AG04450 (cell line): ENCODE measurements around the gene RNASEL. TPM values are rescaled to one million over a fixed set of nuclear protein-coding genes. Genes with fewer than 3 reads are reported as not detected.
A peak's percentile ranks its signal among the peaks of the same experiment; 100 is the strongest.

ENCODE experiments used
- CTCF ChIA-PET: fragments of 300-600, 350-600 bp; formaldehyde crosslinking; extraction: SDS; loops from one replicate; lab custom pipeline; 2022; ENCODE audit warnings: antibody characterized with exemption, inconsistent platforms; lab: Charles Lee
- POLR2A ChIA-PET: fragments of 350-600 bp; formaldehyde crosslinking; extraction: SDS; loops from one replicate; lab custom pipeline; 2021; ENCODE audit warnings: antibody characterized with exemption, inconsistent platforms; lab: Yijun Ruan, JAX
- DNase-seq: peaks from one replicate; pipeline ENCODE4 v3.0.0-alpha.2; 2011; ENCODE audit warnings: low read depth, low spot score
- H3K27ac ChIP-seq: one replicate; pipeline ENCODE4 v1.5.1; 2012; ENCODE audit warnings: low read depth, low read length, control low read depth
- H3K27me3 ChIP-seq: one replicate; pipeline ENCODE4 v1.6.0; 2012; ENCODE audit warnings: low read length; ENCODE audit not compliant: control insufficient read depth, insufficient read depth
- H3K4me3 ChIP-seq: 2 replicates; pipeline ENCODE4 v1.5.1; 2011; ENCODE audit warnings: mild to moderate bottlenecking, low read depth, low read length, control low read depth
- H3K9me3 ChIP-seq: 2 replicates; pipeline ENCODE4 v1.5.1; 2012; ENCODE audit warnings: low read length; ENCODE audit not compliant: control insufficient read depth, insufficient read depth
- polyA plus RNA-seq: library from polyadenylated mRNA; depleted of rRNA; stranded (reverse); fragments of >200 nt; gene quantifications from 2 replicates; pipeline ENCODE4 v1.2.3, GENCODE V29; 2011
- TF ChIP-seq, protein P1 (sequence below): IDR thresholded peaks from 2 replicates; pipeline ENCODE4 v1.5.1; 2011; ENCODE audit warnings: low read depth, low read length, control low read depth, inconsistent platforms

The RNASEL gene
- polyA plus RNA-seq, 1 experiment, result 6.2 TPM

DNA sequence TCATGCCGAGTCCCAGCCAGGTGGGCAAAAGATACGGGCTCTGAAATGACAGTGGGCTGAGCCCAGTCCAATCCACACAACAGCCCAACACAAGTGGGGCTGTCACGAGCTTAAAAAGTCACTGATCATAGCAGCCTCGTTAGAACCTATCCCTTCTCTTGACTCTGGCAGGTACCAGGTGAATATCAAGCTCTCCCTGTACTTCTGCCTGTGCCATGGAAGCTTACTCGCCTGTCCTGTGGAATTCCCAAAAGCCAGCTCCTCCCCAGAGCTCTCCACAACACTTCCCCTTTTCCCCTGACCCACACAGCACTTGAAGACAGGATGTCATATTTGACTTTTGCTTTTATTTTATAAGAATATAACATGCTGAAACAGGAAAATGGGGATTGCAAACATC lies 9.2 kb upstream of the RNASEL start:
- DNase-seq, result no peak
- POLR2A ChIA-PET, result no interaction called here
- Histone ChIP-seq H3K27ac (no peak overlapping the region), H3K4me3 (no peak overlapping the region), H3K9me3 (no peaks in the 10 kb centered on the region), H3K27me3 (peaks cover 15% of the 10 kb centered on the region)
- TF ChIP-seq, protein P1, sequence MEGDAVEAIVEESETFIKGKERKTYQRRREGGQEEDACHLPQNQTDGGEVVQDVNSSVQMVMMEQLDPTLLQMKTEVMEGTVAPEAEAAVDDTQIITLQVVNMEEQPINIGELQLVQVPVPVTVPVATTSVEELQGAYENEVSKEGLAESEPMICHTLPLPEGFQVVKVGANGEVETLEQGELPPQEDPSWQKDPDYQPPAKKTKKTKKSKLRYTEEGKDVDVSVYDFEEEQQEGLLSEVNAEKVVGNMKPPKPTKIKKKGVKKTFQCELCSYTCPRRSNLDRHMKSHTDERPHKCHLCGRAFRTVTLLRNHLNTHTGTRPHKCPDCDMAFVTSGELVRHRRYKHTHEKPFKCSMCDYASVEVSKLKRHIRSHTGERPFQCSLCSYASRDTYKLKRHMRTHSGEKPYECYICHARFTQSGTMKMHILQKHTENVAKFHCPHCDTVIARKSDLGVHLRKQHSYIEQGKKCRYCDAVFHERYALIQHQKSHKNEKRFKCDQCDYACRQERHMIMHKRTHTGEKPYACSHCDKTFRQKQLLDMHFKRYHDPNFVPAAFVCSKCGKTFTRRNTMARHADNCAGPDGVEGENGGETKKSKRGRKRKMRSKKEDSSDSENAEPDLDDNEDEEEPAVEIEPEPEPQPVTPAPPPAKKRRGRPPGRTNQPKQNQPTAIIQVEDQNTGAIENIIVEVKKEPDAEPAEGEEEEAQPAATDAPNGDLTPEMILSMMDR, result no peak
- CTCF ChIA-PET, result interaction anchor here (0.6 to 12.0 kb wide), 3 partner anchors 16 to 189 kb away, joined by 3 to 552 read pairs (median 6); partner anchors contain the start of gene NPL

DNA sequence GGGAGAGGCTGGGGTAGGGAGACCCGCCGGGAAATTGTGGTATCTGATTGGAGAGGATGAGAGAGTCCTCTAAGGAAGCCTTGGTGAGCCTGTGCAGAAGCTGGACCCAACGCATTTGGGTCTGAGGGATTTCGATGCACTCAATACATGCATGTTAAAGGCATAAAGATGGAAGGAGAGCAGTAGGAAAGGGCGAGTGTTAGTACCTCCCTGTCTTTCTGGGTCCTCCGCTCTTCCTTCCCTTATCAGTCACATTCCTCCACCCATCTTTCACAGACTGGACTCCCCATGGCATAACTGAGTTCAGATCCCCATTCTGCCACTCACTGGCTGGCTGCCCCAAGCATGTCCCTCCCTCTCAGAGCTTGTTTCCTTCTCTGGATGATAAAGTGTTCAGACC lies 7.9 kb upstream of the RNASEL start:
- no peak overlapping the region for H3K4me3 ChIP-seq
- H3K27me3 ChIP-seq, result peaks cover 12% of the 10 kb centered on the region
- no peaks in the 10 kb centered on the region for H3K9me3 ChIP-seq
- DNase-seq, result no peak
- TF ChIP-seq, protein P1, result no peak
- CTCF ChIA-PET, result interaction anchor here (0.6 to 12.0 kb wide), 3 partner anchors 9 to 190 kb away, joined by 3 to 552 read pairs (median 3); partner anchors contain the start of genes NPL and RNASEL
- no peak overlapping the region for H3K27ac ChIP-seq
- POLR2A ChIA-PET, result interaction anchor here (0.7 kb wide), 1 partner anchor 205 kb away, joined by 3 read pairs; the partner anchor contains the start of gene GLUL

DNA sequence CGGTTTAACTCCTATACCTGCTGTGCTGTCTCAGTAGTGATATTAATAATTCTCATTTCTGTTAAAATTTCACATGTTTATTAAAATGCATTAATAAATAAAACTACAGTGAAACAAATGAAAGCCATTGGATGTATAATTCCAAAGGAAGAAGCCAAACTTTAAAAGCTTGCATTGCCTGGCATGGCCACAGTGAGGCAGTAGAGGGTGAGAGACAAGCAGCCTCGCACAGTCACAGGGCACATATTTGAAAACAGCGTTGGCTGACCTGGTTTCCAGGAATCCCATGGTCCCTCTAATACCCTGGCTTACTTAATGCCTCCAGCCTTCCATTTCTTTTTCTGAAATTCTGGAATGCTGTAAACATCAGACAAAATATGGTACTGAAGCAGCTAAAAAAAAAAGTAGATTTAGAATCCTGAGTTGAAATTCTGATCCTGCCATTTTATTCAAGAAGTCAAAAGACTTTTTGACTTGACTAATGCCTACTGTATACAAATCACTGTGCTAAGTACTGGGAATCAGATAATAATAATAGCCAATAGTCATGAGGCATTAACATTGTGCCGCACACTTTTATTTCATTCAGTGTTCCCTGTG lies 6.7 kb upstream of the RNASEL start:
- CTCF ChIA-PET, result interaction anchor here (0.6 to 12.0 kb wide), 21 partner anchors 9 to 1712 kb away, joined by 3 to 552 read pairs (median 4); partner anchors contain the start of genes NPL and RGS16
- POLR2A ChIA-PET, result no interaction called here
- TF ChIP-seq, protein P1, result peak; percentile 91
- Histone ChIP-seq H3K27me3 (peaks cover 12% of the 10 kb centered on the region), H3K9me3 (no peaks in the 10 kb centered on the region), H3K4me3 (no peak overlapping the region), H3K27ac (no peak overlapping the region)
- DNase-seq, result no peak

DNA sequence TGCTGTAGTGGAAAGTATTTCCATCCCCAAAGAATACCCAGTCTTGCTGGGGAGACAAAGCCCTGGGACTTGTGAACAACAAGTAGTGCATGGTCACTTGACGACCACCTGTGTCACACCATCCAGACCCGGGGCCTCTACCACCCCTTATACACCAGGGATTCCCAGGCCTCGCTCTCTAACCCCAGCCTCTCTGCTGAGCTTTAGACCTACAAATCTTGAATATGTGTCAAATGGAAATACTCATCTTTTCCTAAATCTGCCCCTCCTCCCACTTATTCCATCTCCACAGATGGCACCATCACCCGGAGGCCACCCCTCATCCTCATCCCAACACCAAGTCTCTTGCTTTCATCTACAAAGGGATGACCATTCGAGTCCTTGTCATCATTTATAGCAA lies 875 bp upstream of the RNASEL start:
- no peak for DNase-seq
- CTCF ChIA-PET, result interaction anchor here (2.7 to 5.2 kb wide), 3 partner anchors 11 to 196 kb away, joined by 11 to 43 read pairs (median 17); no protein-coding TSS in a partner anchor
- POLR2A ChIA-PET, result no interaction called here
- peak overlapping the region; percentile 11 for H3K27ac ChIP-seq
- H3K27me3 ChIP-seq, result peaks cover 10% of the 10 kb centered on the region
- H3K9me3 ChIP-seq, result no peaks in the 10 kb centered on the region
- TF ChIP-seq, protein P1, result no peak
- no peak overlapping the region for H3K4me3 ChIP-seq

DNA sequence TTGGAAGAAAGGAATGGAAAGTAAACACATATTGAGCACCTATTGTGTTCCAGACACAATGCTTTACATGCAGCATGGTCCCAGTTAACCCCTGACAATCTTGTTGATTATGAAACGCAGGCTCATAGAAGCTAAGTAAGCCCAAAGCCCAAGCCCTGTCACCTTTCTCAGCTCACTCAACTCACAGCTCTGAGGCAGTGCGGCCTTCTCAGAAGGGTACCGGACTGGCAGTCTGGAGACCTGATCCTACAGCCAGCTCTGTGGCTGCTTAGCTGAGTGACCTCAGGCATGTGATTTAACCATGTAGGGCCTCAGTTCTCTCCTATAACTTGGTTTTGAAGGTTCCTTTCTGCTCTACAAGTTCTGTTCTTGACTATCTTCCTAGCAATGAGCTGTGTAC lies 464 bp upstream of the RNASEL start:
- TF ChIP-seq, protein P1, result no peak
- Histone ChIP-seq H3K4me3 (peak overlapping the region; percentile 77; the same call in 1 of the 2 replicates), H3K27ac (peak overlapping the region; percentile 11), H3K27me3 (peaks cover 10% of the 10 kb centered on the region), H3K9me3 (no peaks in the 10 kb centered on the region)
- ChIA-PET POLR2A (no interaction called here), CTCF (interaction anchor here (2.7 to 5.2 kb wide), 3 partner anchors 12 to 196 kb away, joined by 11 to 43 read pairs (median 17); no protein-coding TSS in a partner anchor)
- DNase-seq, result no peak
